ENCODE results near the gene KCNN3.

KCNN3 gene

DNA sequence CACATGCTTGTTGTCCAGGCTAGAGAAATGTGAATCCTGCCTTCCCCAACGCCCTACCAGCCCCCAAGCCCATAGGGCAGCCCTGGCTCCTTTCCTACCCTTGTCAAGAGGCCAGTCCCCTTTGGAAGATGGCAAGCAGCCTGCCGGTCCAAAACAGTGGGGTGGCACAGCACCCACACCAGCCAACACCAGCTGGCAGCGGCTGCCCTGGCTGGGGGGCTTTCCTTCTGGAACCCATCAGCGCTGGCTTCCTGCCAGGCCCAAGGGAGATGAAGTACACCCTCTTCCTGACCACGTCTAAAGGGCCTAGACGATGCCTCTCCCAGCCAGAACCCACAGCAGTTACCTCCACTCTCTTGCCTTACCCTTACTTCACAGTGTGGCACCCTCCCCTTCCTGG is 24.2 kb downstream of the KCNN3 start:
- H3K27me3 ChIP-seq (ENCODE audit: insufficient read depth, low read length): no peaks in the 10 kb centered on the region
- no peak overlapping the region for H3K9ac ChIP-seq (ENCODE audit: low read depth, low read length)
- no peak overlapping the region for H3K27ac ChIP-seq (ENCODE audit: low read length)
- H3K4me3 ChIP-seq (ENCODE audit: low read length): no peak overlapping the region
- no peaks in the 10 kb centered on the region; the same call in 1 of the 2 replicates for H3K4me1 ChIP-seq (ENCODE audit: insufficient read depth, low read length)
- no peaks in the 10 kb centered on the region for H3K36me3 ChIP-seq (ENCODE audit: insufficient read depth, low read depth, low read length)
- H3K9me3 ChIP-seq (ENCODE audit: insufficient read depth, low read depth, low read length): no peaks in the 10 kb centered on the region

DNA sequence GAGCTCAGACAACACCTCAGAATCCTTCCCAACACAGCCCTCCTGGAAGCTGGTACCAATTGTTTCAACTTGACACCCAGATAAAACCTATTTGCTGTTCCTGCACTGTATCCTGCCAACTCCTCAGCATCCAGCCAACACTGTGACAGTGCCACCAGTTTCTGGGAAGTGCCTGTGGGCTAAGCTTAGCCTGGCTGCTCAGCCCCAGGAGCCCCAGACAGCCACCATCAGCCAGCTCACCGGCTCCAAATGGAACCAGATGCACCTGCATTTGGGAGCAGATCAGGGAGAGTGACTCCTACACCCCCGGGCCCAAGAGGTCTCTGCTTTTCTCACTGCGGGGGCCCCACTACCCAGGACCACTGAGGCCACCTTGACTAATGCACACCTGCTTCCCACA is 24.9 kb downstream of the KCNN3 start:
- H3K27ac ChIP-seq (ENCODE audit: low read length): no peak overlapping the region
- H3K9me3 ChIP-seq (ENCODE audit: insufficient read depth, low read depth, low read length): no peaks in the 10 kb centered on the region
- H3K4me3 ChIP-seq (ENCODE audit: low read length): no peak overlapping the region
- no peaks in the 10 kb centered on the region for H3K27me3 ChIP-seq (ENCODE audit: insufficient read depth, low read length)
- peaks cover 5% of the 10 kb centered on the region; the same call in 1 of the 2 replicates for H3K4me1 ChIP-seq (ENCODE audit: insufficient read depth, low read length)
- no peak overlapping the region for H3K9ac ChIP-seq (ENCODE audit: low read depth, low read length)
- H3K36me3 ChIP-seq (ENCODE audit: insufficient read depth, low read depth, low read length): no peaks in the 10 kb centered on the region

DNA sequence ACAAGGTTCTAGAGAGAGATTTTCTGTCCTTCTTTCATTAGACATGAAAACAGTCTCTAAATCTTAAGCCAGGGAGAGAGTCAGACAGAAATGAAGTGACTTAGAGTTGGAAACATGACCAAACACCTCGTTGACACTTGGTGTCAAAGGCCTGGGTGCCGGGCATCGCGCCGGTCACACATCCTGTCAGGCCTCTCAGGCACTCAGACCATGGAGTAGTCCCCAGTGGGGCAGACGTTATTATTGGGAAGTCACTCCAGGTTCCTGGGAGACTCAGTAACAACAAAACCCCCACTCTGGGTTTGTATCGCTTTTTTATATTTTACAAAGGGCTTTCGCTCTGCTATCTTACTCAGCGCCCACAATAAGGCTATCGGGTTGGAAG is 25.8 kb downstream of the KCNN3 start:
- no peaks in the 10 kb centered on the region for H3K27me3 ChIP-seq (ENCODE audit: insufficient read depth, low read length)
- H3K36me3 ChIP-seq (ENCODE audit: insufficient read depth, low read depth, low read length): no peaks in the 10 kb centered on the region

GRCh38 chr1:154843636-154844296 is 26.3 kb downstream of the KCNN3 start:
- Histone ChIP-seq H3K9me3 (ENCODE audit: insufficient read depth, low read depth, low read length) (no peaks in the 10 kb centered on the region), H3K27ac (ENCODE audit: low read length) (no peak overlapping the region), H3K27me3 (ENCODE audit: insufficient read depth, low read length) (no peaks in the 10 kb centered on the region), H3K4me1 (ENCODE audit: insufficient read depth, low read length) (peaks cover 11% of the 10 kb centered on the region; the same call in 1 of the 2 replicates), H3K36me3 (ENCODE audit: insufficient read depth, low read depth, low read length) (no peaks in the 10 kb centered on the region), H3K4me3 (ENCODE audit: low read length) (no peak overlapping the region), H3K9ac (ENCODE audit: low read depth, low read length) (no peak overlapping the region)

More for the DNA sequence above, 25.8 kb downstream of the KCNN3 start:
- H3K27ac ChIP-seq (ENCODE audit: low read length): no peak overlapping the region
- peaks cover 11% of the 10 kb centered on the region; the same call in 1 of the 2 replicates for H3K4me1 ChIP-seq (ENCODE audit: insufficient read depth, low read length)
- H3K9ac ChIP-seq (ENCODE audit: low read depth, low read length): no peak overlapping the region
- no peak overlapping the region for H3K4me3 ChIP-seq (ENCODE audit: low read length)
- H3K9me3 ChIP-seq (ENCODE audit: insufficient read depth, low read depth, low read length): no peaks in the 10 kb centered on the region

DNA sequence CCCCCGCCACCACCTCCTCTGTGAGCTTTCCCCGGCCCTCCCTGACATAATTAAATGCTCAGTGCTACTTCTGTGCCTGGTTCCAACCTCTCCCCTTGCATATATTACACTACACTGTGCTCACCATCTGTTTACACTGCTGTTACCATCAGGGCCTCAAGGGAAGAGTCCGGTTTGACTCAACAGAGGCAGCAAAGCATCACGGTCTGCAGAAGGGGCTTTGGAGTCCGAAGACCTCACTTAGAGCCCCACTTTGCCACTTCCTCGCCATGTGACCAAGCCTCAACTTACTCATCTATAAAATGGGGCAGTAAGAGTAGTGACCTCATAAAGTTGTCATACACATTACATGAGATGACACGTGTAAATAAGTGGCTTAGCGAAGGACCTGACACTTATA is 27.4 kb downstream of the KCNN3 start:
- Histone ChIP-seq H3K27me3 (ENCODE audit: insufficient read depth, low read length) (no peaks in the 10 kb centered on the region), H3K36me3 (ENCODE audit: insufficient read depth, low read depth, low read length) (no peaks in the 10 kb centered on the region), H3K4me3 (ENCODE audit: low read length) (no peak overlapping the region), H3K27ac (ENCODE audit: low read length) (no peak overlapping the region), H3K9me3 (ENCODE audit: insufficient read depth, low read depth, low read length) (no peaks in the 10 kb centered on the region), H3K4me1 (ENCODE audit: insufficient read depth, low read length) (peaks cover 11% of the 10 kb centered on the region; the same call in 1 of the 2 replicates), H3K9ac (ENCODE audit: low read depth, low read length) (no peak overlapping the region)

- Histone ChIP-seq H3K27me3 (ENCODE audit: insufficient read depth, low read length) (no peaks in the 10 kb centered on the region), H3K9ac (ENCODE audit: low read depth, low read length) (no peak overlapping the region), H3K4me1 (ENCODE audit: insufficient read depth, low read length) (peaks cover 11% of the 10 kb centered on the region; the same call in 1 of the 2 replicates), H3K4me3 (ENCODE audit: low read length) (no peak overlapping the region), H3K9me3 (ENCODE audit: insufficient read depth, low read depth, low read length) (no peaks in the 10 kb centered on the region), H3K36me3 (ENCODE audit: insufficient read depth, low read depth, low read length) (no peaks in the 10 kb centered on the region), H3K27ac (ENCODE audit: low read length) (no peak overlapping the region)
These were observed 28.7 kb downstream of the KCNN3 start for GRCh38 chr1:154841384-154841783.

GRCh38 chr1:154840269-154841176 is 29.6 kb downstream of the KCNN3 start:
- Histone ChIP-seq H3K27me3 (ENCODE audit: insufficient read depth, low read length) (no peaks in the 10 kb centered on the region), H3K36me3 (ENCODE audit: insufficient read depth, low read depth, low read length) (no peaks in the 10 kb centered on the region), H3K9ac (ENCODE audit: low read depth, low read length) (no peak overlapping the region), H3K4me1 (ENCODE audit: insufficient read depth, low read length) (peaks cover 11% of the 10 kb centered on the region; the same call in 1 of the 2 replicates), H3K27ac (ENCODE audit: low read length) (no peak overlapping the region), H3K9me3 (ENCODE audit: insufficient read depth, low read depth, low read length) (no peaks in the 10 kb centered on the region), H3K4me3 (ENCODE audit: low read length) (no peak overlapping the region)

DNA sequence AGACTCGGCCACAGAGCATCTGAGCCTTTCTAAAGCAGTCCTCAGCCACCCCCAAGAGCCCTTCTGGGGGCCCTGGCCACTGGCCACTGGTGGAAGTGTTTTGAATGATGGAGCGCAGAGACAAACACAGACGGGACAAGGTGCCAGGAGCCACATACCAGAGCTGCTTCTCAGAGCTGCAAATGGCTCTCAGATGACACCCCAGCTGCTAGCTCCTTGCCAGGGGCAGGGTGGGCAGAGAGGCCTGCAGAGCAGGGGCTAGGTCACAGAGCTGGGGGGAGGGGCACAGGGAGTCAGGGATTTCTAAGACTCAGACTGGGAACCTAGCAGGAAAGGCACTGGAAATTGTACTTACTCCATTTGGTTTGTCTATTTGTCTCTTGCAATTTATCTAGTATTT is 30.4 kb downstream of the KCNN3 start:
- no peaks in the 10 kb centered on the region for H3K9me3 ChIP-seq (ENCODE audit: insufficient read depth, low read depth, low read length)
- no peak overlapping the region for H3K27ac ChIP-seq (ENCODE audit: low read length)
- H3K4me1 ChIP-seq (ENCODE audit: insufficient read depth, low read length): peaks cover 11% of the 10 kb centered on the region; the same call in 1 of the 2 replicates
- H3K36me3 ChIP-seq (ENCODE audit: insufficient read depth, low read depth, low read length): no peaks in the 10 kb centered on the region
- no peak overlapping the region for H3K4me3 ChIP-seq (ENCODE audit: low read length)
- no peaks in the 10 kb centered on the region for H3K27me3 ChIP-seq (ENCODE audit: insufficient read depth, low read length)
- no peak overlapping the region for H3K9ac ChIP-seq (ENCODE audit: low read depth, low read length)

DNA sequence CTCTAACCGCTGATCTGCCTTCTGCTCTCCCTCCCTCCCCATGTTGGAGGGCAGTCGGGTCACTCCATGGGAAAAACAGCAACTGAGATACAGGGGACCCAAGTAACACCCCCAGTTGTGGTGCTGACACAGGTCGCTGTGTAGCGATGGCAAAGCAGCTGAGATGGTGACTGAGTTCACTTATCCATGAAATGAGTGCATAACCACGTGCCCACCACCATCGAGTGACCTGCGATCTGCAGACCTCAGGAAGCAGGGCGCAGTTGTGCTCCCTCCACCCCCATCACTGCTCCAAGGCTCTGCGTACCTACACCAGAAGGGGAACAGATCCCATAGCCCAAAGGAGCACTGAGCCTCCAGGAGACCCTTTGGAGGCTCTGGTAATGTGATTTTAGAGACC is 31.1 kb downstream of the KCNN3 start:
- H3K36me3 ChIP-seq (ENCODE audit: insufficient read depth, low read depth, low read length): no peaks in the 10 kb centered on the region
- H3K4me1 ChIP-seq (ENCODE audit: insufficient read depth, low read length): peaks cover 11% of the 10 kb centered on the region; the same call in 1 of the 2 replicates
- no peaks in the 10 kb centered on the region for H3K27me3 ChIP-seq (ENCODE audit: insufficient read depth, low read length)
- H3K27ac ChIP-seq (ENCODE audit: low read length): no peak overlapping the region
- H3K9ac ChIP-seq (ENCODE audit: low read depth, low read length): no peak overlapping the region
- no peaks in the 10 kb centered on the region for H3K9me3 ChIP-seq (ENCODE audit: insufficient read depth, low read depth, low read length)
- H3K4me3 ChIP-seq (ENCODE audit: low read length): no peak overlapping the region

DNA sequence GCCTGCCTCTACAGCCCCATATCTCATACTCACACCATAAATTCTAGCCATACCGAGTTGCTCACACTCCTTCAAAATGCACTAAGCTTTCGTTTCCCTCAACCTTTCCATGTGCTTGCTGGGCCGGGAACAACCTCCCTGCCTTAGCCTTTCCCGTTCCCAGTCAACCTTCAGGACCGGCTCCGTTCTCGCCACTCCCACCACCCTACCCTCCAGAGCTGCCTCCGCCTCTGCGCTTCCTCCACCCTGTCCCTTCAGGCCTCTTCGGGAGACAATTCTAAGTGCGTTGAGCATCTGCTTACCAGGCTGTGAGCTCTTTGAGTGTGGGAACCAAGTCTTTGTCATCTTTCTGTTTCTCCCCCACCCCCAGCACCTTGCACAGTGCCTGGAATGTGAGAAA is 31.6 kb downstream of the KCNN3 start:
- H3K4me3 ChIP-seq (ENCODE audit: low read length): no peak overlapping the region
- no peak overlapping the region for H3K27ac ChIP-seq (ENCODE audit: low read length)
- no peaks in the 10 kb centered on the region for H3K36me3 ChIP-seq (ENCODE audit: insufficient read depth, low read depth, low read length)
- H3K9me3 ChIP-seq (ENCODE audit: insufficient read depth, low read depth, low read length): no peaks in the 10 kb centered on the region
- H3K4me1 ChIP-seq (ENCODE audit: insufficient read depth, low read length): peaks cover 11% of the 10 kb centered on the region; the same call in 1 of the 2 replicates
- H3K27me3 ChIP-seq (ENCODE audit: insufficient read depth, low read length): no peaks in the 10 kb centered on the region
- H3K9ac ChIP-seq (ENCODE audit: low read depth, low read length): no peak overlapping the region

DNA sequence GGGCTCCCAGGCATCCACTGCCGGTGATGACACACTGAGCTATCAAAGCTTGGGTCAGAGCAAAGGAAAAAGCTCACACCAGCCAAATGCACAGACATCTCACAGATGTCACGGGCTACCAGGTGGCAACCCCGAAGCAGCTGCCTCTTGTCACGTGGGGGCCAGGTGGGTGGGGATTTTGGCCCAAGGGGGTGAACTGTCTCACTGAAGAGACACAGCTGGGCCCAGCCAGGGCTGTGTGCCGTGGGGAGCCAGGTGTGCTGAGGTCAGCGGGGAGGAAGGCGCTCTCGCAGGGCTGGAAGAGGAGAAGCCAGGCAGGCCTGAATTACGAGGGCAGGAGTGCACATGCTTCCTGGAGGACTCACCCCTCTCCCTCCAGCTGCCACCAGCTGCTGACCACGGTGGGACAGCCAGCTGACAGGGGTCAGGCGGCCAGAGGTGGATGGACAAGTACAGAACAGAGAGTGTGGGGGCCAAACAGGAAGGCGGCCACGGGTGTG is 32.4 kb downstream of the KCNN3 start:
- Histone ChIP-seq H3K36me3 (ENCODE audit: insufficient read depth, low read depth, low read length) (no peaks in the 10 kb centered on the region), H3K9me3 (ENCODE audit: insufficient read depth, low read depth, low read length) (no peaks in the 10 kb centered on the region), H3K27ac (ENCODE audit: low read length) (no peak overlapping the region), H3K4me3 (ENCODE audit: low read length) (no peak overlapping the region), H3K27me3 (ENCODE audit: insufficient read depth, low read length) (no peaks in the 10 kb centered on the region), H3K9ac (ENCODE audit: low read depth, low read length) (no peak overlapping the region), H3K4me1 (ENCODE audit: insufficient read depth, low read length) (peaks cover 11% of the 10 kb centered on the region; the same call in 1 of the 2 replicates)
